Adrenal gland (tissue), 5 donors: ENCODE measurements around the gene FAM161B.

ENCODE experiments used
- POLR2A ChIP-seq, 2 donors: fragments of 450-650 bp; IDR thresholded peaks; one replicate each; pipeline ENCODE4 v1.6.1; 2017; ENCODE audit warnings: antibody characterized with exemption in 2 of 2, mild to moderate bottlenecking in 2 of 2, moderate library complexity in 1 of 2
- TF ChIP-seq, protein P1 (sequence below), 6 experiments: fragments of 450-650 bp in 4 of 6; fragments of 200-600 bp in 2 of 6; sonication (generic) in 1 of 6; IDR thresholded peaks; 1 replicate in 5 of 6; 2 replicates in 1 of 6; pipeline versions ENCODE4 v1.5.1 to v1.8.0; 2016 to 2021; ENCODE audit warnings: antibody characterized with exemption in 6 of 6, mild to moderate bottlenecking in 2 of 6, moderate library complexity in 1 of 6
- donor health status: DM: no; HTN: no; CAD: no.

DNA sequence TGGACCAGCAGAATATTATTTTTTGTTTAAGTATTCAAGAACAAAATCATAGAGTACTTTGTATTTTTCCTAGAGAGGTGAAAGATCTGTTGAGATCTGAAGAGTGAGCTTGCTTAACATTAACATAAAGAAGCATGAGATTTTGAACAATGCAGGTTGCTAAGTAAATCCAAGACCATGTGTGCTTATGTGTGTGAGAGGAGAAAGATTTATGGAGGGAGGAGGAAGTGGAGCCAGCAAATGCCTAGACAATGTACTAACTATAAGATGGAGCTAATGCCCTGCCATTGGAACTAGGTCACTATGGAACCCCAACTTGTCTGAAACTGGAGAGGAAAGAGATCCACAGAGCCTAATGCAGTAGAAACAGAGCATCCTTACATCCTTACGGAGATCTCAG lies 13.3 kb downstream of the FAM161B start:
- TF ChIP-seq, protein P1, sequence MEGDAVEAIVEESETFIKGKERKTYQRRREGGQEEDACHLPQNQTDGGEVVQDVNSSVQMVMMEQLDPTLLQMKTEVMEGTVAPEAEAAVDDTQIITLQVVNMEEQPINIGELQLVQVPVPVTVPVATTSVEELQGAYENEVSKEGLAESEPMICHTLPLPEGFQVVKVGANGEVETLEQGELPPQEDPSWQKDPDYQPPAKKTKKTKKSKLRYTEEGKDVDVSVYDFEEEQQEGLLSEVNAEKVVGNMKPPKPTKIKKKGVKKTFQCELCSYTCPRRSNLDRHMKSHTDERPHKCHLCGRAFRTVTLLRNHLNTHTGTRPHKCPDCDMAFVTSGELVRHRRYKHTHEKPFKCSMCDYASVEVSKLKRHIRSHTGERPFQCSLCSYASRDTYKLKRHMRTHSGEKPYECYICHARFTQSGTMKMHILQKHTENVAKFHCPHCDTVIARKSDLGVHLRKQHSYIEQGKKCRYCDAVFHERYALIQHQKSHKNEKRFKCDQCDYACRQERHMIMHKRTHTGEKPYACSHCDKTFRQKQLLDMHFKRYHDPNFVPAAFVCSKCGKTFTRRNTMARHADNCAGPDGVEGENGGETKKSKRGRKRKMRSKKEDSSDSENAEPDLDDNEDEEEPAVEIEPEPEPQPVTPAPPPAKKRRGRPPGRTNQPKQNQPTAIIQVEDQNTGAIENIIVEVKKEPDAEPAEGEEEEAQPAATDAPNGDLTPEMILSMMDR (IDR thresholded peaks at IDR 0.05) = no peak
- TF ChIP-seq POLR2A (IDR thresholded peaks at IDR 0.05) = no peak
